GM19455 (cell line): Measurements from ENCODE around the gene RASSF4.
A peak's percentile ranks its signal among the peaks of the same experiment; 100 is the strongest.

ENCODE experiments used
- ATAC-seq: cut with Tn5 transposase; IDR thresholded peaks from one replicate; pipeline ENCODE4 v1.9.1; 2021; ENCODE audit not compliant: unreplicated experiment

The RASSF4 gene

DNA sequence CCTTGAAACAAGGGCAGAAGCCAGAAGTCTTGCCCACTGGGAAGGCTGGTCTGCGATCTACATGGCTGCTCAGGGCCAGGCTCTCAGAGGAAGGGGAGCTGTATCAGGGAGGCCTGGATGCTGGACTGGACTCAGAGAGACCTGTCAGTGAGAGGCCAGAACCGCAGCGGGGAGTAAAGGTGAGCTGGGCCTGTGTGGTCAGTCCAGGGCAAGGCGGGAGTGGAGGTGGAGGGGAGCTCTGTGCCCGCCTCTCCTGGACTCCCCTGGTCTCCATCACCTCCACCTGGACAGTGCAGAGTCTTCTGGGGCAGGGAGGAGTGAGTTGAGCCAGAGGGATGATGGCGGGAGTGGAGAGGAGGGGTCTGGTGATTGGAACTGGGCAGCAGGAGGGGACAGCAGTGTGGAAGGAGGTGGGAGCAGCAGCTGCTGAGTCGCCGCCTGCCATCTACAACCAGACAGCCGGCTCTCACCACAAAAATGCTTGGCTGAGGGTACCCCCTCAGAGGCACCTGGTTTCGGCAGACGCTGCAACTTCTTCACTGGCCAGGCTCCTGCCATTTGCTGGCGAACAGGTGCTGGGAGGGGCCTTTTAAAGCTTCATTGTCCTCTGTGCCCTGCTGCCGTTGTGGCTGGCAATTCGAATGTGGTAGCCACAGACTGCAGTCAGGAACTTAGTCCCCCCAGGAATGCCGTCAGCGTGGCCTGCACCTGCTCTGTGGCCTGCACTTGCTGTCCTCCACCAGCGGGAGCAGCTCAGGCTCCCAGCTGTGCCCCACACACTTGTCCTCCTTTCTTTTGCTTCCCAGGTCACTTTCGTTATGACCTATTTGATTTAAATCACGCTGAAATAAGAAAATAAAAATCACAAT is 3.5 kb downstream of the RASSF4 start:
- ATAC-seq = peak; percentile 20

DNA sequence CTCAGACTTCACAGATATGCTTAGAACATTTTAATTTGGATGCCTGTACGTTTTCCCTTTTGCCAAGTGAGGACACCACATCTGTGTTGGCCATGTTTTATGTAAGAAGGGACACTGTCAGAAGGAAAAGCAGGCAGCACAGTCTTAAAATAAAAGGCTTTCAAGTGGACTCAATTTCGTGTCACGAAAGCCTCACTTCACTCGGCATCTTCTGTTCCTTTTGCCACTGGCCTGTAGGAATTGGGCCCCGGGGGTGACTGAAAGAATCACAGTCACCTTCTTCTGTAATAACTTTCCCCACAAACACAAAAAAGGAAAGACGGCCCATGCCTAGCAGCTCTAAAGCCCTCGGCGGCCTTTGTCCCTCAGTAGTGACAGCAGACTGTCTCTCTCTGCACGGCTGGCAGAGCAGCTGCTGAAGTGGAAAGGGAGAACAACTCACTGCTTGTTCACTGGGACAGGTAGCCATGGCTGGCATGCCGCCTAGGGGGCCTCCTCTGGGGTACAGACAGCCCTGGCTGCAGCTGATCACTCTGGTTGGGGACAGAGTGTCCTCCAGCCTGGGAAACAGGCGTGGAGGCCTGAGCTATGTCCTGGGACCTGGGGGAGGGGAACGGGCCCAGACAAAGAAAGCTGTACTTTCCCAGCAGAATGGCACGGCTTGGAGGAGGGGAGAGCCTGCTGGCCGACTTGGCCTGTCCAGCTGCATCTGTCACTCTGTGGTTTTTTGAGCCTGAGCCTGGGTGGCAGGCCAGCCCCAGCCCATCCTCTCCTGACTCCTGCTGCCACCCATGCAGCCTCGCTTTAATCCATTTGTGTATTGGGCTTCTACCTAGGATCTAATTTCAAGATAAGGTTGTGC is 4.4 kb downstream of the RASSF4 start:
- no peak for ATAC-seq

DNA sequence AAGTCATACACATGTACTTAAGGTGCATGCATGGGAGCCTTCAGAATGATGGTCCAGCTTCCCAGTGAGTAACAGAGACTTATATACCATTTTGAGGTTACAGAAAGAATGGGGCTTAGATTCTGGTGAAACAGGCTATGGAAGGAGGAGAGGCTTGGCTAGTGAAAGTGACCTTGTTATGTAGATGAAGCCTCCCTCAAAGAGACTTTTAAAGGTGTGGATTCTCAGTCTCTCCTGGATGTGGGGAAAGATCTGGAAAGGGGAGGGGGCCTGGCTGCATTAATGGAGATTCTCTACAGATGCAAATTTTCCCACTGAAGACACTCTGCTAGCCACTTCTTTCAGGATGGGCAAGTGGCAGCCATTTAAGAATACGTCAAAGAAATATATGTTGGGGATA is 5.5 kb downstream of the RASSF4 start:
- ATAC-seq = no peak

DNA sequence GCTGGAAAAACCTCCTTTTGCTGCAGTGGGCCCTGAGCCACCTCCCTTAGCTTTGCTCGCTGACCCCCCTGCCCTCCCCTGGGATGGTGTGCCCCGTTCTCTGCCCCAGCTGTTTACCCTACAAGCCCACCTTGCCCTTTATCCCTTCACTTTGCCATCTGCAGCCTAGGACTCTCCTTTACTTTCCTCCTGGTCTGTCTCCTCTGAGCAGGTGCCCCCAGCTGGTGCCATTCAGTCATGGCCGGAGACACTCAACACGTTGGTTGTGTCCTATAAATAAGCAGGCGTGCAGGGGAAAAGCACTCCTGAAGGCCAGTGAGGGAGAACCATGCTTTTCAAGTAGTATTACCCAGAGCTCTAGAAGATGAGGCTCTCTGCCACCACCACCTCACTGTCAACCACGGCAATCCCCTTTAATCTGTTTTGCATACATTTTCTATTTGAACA is 6.1 kb downstream of the RASSF4 start:
- ATAC-seq = peak; percentile 31

DNA sequence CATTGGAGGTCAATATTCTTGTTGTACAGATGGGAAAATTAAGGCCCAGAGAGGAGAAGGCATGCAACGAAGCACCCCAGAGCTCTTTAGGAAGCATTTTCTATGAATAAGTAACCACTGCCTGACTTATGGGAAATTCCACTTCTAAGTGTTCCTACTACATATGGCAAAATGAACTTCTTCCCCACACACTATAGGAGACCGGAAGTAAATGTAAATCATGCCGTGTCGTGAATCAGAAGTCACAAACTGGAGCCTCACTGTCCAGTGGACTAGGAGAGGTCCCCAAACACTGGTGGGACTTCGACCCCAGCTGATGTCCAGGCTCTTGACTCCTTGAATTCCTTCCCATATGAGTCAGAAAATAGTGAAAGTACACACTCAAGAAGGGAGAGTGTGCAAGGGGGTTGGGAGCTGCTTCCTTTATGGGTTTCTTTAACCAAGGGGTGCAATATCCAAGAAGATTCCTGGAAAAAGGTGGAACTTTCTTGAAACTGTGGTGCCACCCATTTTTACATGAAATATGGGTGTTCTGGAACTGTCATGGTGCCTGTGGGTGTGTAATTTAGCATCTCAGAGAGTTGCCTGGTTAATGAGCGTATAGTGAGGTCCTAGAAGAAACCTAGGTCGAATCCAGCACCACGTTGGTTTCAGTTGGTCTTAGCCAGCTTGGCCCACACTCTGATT is 6.7 kb downstream of the RASSF4 start:
- ATAC-seq = peak; percentile 15

DNA sequence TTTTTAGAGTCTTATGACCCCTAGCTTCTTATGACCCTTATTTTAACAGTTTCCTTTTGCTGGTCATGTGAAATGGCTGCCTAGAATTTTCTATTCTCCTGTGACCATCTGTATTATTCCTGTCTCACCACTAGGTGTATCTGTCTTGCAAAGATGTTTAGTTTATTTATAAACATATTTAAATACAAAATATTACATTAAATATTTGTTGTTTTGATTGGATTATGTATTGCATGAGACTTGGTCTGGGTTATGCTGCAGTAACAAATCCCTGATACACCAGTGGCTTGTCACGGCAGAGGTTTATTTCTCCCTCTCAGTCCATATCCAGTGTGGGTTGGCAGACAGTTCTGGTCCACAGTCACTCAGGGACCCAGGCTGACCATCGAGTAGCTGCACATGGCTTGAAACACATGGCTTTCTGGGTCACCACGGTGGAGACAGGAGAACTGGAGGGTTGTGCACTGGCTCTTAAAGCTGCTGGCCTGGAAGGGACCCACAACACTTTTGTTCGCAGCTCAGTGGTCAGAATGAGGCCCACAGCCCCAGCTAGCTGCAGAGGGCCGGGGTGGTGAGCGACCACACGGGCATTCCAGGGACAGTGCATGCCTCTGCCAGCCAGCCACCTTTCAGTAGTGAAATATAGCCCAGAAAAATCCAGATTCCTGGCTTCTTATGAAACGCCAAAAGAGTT is 7.4 kb downstream of the RASSF4 start:
- ATAC-seq = no peak

DNA sequence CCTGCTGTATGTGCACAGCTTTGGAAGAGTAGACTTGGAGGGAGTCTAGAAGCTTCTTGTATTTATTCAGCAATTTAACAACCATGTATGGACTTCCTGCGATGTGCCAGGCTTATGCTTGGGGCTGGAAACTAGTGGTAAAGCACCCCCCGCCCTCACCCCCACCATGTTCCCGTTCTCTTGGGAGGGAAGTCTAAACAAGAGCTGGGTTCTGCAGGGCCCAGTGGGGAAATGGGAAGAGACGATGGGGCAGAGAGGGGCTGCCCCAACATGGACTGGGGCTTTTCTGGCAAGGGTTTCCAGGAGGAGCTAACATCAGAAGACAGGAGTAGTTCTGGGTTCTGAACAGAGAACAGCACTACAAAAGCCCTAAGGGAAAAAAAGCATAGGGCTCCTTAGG is 8.0 kb downstream of the RASSF4 start:
- ATAC-seq = no peak

DNA sequence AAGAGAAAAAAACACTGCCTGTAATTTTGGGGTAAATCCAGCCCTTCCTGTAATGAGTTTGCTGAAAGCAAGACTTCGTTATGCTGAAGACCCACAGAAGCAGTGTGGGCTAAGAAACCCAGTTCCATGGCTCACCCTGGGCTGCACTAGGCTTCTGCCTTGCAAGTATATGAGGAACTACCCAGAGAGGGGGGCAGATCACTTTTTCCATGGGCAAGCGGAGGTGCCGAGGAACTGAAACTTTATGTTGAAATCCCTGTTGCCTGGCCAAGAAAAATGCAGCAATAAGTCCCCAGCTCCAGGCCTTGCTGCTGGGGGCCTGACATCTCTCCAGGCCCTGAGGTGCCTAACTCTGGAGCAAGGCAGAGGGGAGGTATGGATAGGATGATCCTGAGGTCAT is 8.5 kb downstream of the RASSF4 start:
- no peak for ATAC-seq

DNA sequence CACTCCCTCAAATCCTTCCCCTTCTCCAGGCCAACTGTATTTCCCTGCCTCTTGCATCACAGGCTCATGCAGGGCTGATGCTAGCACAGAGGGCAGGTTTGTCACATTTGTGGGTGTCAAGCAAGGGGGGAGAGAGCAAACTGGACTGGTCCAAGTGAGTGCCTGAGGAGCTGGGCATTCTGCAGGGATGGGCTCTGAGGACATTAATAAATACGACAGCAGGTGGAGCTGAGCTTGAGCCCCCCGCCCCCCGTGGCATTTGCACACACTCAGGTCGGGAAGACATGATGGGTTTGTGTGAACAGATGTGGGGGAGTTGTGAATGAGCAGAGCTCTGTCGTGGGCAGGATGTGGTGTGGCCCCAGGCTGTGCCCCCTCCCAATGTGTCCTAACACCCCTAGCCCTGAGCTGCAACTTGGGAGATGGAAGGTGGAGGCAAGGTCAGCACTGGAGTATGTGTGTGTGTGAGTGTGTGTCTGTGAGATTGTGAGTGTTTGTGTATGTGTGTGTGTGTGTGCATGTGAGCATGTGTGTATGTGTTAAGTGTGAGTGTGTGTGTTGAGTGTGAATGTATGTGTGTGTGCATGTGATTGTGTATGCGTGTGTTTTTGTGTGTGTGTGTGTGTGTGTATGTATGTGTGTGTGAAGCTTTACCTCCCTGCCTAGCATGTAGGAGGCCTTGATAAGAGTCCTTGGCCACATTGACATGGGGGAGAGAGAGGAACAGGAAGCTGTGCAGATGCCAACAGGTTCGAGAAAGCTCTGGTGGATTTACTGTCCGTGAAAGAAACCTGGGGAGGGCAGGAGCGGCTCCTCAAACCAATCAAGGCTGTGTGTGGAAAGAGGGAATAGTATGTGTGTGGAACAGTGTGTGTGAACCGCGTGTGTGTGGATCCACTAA is 9.1 kb downstream of the RASSF4 start:
- ATAC-seq = no peak

DNA sequence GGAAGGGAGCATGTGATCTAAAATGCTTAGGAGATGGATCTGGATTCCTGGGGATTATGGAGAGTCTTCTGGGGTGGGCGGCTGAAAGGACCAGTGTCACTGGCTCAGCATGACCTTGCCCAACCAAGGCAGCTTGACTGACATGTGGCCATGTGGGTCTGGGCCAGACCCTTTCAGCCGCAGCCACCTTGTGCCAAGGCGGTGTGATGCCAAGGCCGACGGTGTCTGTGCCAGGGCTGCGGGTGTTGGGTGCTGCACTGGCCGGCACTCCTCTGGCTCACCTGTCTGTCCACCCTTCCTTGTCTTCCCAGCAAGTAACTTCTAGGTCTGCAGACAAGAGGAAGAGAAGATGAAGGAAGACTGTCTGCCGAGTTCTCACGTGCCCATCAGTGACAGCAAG is 10.3 kb downstream of the RASSF4 start:
- ATAC-seq = no peak

DNA sequence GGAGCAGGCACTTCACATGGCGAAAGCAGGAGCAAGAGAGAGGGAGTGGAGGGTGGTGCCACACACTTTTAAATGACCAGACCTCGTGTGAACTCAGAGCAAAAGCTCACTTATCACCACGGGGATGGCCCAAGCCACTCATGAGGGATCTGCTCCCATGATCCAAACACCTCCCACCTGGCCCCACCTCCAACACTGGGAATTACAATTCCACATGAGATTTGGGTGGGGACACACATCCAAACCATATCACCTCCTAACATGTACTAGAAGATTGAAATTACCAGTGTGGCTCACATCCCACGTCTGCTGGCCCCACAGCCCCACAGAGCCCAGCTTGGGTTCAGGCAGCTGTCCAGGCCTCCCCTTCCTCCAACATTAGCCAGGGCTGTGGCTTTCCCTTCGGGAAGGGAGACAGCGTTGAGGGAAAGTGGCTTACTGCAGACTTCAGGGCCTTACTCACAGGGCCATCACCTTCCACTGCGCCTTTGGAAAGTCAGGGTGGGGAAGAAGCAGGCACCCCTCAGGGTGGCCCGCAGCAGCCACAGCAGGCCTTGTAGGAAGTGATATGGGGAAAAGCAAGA is 11.3 kb downstream of the RASSF4 start:
- ATAC-seq = no peak

DNA sequence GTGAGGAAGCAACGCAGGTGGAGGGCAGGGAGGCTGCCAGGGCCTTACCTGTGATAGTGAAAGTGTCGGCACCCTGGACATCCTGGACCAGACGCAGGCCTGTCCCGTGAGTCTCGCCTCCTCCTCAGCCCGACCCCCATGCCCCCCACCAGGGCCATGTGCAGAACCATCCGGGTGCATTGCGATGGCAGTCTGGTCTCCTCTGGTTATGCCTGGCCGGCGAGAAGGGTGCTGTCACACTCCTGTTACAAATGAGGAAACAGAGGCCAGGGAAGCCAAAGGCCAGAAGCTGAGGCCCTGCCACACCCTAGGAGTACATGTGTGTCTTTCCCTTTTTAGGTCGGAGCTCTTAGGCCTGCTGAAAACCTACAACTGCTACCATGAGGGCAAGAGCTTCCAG is 11.8 kb downstream of the RASSF4 start:
- ATAC-seq = no peak

DNA sequence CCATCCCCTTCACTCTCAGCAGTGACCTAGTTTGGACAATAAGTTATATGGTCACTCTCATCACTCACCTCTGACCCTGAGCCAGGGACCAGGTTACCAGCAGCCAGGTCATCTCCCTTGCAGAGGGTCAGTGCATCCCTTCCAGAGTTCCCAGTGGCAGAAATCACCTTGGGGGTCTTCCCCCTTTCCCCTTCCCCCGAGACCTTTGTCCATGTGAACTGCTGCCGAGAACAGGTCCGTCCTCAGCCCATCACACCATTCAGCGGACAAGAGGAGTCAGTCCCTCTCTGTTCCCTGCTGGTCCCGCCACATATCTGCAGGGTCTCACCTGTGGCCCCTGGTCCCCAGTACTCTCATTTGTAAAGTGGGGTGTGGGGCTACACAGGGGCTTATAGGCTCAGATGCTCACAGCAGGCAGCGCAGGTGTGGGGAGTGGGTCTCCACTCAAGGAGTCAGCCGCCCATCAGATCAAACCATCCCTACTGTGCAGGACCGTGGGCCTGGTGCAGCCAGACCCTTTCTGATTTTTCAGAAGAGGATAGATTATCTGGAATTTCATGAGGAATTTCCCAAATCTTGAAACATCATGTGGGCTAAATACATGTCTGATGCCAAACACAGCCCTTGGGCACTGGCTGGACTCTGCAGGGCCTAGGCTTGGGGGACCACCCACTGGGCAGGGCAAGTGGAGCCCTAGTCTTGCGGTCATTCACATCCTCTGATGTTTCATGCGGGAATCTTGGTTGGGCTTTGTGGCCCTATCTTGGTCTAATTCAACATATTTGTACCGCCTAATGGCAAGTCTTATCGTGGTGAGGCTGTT is 12.5 kb downstream of the RASSF4 start:
- ATAC-seq = no peak

DNA sequence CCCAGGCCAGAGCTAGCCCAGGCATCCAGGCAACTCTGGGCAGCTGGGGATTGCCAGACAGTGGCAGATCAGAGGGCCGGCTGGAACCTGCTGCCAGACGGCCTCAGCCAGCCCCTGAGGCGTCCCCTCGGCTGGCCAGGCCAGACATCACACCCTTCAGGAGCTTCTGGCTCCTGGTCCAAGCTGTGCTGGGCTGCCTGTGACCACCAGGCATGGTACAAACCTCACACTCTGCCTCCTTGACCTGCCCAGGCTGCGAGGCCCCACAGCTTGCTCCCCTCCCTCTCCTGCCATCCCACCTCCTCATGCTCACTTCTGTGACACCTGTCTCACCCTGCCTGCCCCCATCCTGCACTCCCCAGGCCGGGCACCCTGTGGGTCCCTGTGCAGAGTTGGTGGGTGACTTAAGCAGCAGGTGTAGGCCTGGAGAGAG is 13.3 kb downstream of the RASSF4 start:
- ATAC-seq = no peak

DNA sequence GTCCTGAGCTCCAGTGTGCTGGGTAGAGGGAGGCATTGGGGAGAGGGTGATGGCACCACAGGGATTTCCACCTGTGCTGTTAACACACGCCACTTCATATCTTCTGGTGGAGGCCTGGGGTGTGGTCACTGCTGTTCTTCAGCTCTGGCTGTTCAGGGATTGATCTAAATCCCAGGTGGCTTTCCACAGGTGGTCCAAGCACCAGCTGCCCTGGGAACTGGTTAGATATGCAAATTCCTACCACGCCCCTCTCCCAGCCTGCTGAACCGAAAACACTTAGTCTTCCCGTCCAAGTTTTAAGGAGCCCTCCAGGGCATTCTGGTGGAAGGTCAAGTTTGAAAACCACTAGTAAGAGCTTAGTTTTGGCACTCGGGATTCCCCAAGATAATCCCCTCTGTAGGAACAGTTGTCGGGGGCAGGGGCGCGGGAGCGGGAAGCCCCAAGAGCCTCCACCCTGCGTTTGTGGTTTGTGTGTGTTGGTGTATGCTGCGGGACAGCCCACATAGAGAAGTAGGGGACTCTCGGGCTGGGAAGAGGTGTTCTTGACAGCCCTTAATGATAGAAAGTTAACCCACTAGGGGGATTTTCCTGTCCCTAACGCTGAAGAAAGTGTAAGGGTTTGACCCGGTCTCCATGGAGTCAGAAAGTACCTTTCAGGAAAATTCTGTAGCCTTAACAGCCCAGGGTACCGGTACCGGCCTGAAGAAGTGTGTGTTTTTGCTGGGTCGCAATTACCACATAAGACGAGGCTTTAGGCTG is 13.9 kb downstream of the RASSF4 start:
- ATAC-seq = no peak

DNA sequence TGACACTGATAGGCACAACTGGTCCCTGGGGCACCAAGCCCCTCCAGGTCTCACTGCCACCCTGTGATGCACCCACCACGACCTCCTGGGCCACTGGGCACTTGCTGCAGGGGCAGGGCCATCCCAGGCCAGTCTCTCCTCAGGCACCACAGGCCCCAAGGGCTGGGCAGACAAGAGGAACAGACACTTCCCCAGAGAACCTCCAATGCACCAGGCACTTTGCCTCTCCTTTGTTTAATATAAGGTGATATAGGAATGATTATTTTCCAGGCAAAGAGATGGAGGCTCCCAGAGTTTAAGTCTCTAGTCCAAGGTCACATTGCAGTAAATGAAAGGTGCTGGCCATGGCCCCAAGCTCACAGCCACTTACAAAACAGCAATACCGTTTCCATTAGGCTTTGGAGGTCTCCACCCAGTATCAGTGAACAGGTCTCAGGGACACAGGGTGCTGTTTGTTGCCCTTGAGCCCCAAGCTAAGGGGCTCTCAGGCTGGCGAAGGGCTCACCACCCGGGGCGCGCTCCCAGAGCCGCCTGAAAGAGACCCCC is 14.6 kb downstream of the RASSF4 start:
- peak; percentile 14 for ATAC-seq

DNA sequence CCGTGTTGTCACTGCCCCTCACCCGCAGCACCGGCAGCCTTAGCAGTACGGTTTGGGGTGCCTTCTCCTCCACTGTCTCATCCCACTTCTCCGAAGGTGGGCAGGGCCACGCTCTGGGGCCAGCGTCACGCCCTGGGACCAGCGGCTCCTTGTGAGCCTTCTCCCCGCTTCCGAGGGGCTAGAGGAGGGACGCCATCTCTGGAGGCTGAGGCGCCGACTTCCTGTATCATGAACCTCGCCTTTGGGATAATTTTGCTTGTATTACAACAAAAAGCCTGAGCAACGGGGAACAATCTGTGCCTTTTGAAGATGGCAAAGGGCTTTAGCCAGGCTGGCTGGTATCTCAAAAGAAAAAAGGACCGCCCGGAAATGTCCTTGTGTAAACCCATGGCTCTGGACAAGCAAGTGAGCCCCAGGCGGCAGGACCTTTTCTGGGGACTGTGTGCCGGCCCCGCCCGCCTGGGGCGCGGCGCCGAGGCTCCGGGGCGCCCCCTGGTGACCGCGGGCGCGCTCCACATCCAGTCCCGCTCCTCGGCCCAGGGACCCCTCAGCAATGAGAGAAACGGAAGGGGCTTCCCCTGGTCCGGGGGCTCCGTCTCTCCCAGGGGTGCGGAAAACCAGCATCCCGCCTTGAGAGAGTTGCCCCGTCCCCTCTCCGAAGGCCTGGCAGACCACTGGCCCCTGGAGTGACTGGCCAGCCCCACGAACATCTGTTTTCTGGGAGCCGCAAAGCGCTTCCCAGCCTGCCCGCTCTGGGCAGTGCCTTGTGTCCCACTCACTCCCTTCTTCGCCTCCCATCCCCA is 15.2 kb downstream of the RASSF4 start:
- peak; percentile 73 for ATAC-seq
